K562 (cell line): ENCODE results near the gene TPD52L2.

ENCODE experiments used
- MECOM ChIP-seq: fragments of 250-450 bp; sonication (Bioruptor Pico); IDR thresholded peaks from 2 replicates; pipeline ENCODE4 v1.8.0; 2022; ENCODE audit warnings: inconsistent platforms
- ZC3H11A ChIP-seq: IDR thresholded peaks from 2 replicates; pipeline ENCODE4 v1.6.1; 2012; ENCODE audit warnings: low read depth, low read length, improper control_type of control experiment

GRCh38 chr20:63932606-63933160, 67.6 kb downstream of the TPD52L2 start:
- TF ChIP-seq ZC3H11A (no peak), MECOM (CRISPR knock-in tag) (no peak)
